ENCODE measurements around the gene C12orf43.
"Not testable (repeated sequence)": the region's sequence is repeated elsewhere in the genome, so short reads cannot be mapped to it uniquely, and the experiment has no call there.

The C12orf43 gene

DNA sequence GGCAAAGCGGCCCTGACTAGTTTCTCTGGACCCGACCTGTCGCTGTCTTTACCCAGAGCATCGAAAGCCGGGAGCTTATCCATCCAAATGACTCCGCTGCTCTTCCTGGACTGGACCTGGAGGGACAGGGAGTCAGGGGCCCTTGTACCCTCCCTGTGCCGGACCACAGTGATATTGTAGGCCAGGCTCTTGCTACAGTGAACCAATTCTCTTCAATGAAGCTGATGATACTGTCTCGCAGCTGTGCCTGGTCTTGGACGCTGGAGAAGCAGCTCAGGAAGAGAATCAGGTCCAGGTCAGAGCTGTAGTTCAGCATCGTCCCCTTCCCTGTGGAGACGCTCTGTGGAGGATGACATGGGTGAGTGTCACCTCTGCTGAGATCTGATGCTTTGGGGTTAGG lies 37.4 kb upstream of the C12orf43 start:
- no peaks in the 10 kb centered on the region for H3K27me3 ChIP-seq (replicated peaks; ENCODE audit: insufficient read depth, low read length)

GRCh38 chr12:121050725-121051124 lies 34.4 kb upstream of the C12orf43 start:
- H3K79me2 ChIP-seq (ENCODE audit: low read length) = no peaks in the 10 kb centered on the region
- TF ChIP-seq CTCF (IDR thresholded peaks at IDR 0.05; ENCODE audit: low read length) = no peak
- no peak for TF ChIP-seq EZH2 (optimal IDR thresholded peaks at IDR 0.05; ENCODE audit: low read depth, low read length)
- no peak for TF ChIP-seq EZH2phosphoT487 (IDR thresholded peaks at IDR 0.05; ENCODE audit: low read length)
- no peaks in the 10 kb centered on the region for H3K4me1 ChIP-seq (ENCODE audit: low read length)
- no peak overlapping the region for H2AFZ ChIP-seq (ENCODE audit: low read length)
- H3K9ac ChIP-seq (ENCODE audit: low read length) = no peak overlapping the region
- H3K4me2 ChIP-seq (ENCODE audit: low read depth, low read length) = no peak overlapping the region
- no peak overlapping the region for H3K4me3 ChIP-seq (ENCODE audit: low read length)
- no peaks in the 10 kb centered on the region for H3K9me2 ChIP-seq (replicated peaks; ENCODE audit: insufficient read depth, low read length)
- H3F3A ChIP-seq (ENCODE audit: insufficient read depth, low read length) = no peaks in the 10 kb centered on the region
- no peak for DNase-seq
- no peaks in the 10 kb centered on the region for H3K27me3 ChIP-seq (replicated peaks; ENCODE audit: insufficient read depth, low read length)
- H3K27ac ChIP-seq (ENCODE audit: low read length) = no peak overlapping the region
- H4K20me1 ChIP-seq (ENCODE audit: insufficient read depth, low read length) = no peaks in the 10 kb centered on the region
- no peaks in the 10 kb centered on the region for H3K9me3 ChIP-seq (replicated peaks; ENCODE audit: insufficient read depth, low read length)
- no peaks in the 10 kb centered on the region for H3K36me3 ChIP-seq (replicated peaks; ENCODE audit: insufficient read depth, low read length)

More for the DNA sequence above, 37.4 kb upstream of the C12orf43 start:
- TF ChIP-seq EZH2phosphoT487 (IDR thresholded peaks at IDR 0.05; ENCODE audit: low read length) = no peak
- no peak for TF ChIP-seq EZH2 (optimal IDR thresholded peaks at IDR 0.05; ENCODE audit: low read depth, low read length)
- no peak for TF ChIP-seq CTCF (IDR thresholded peaks at IDR 0.05; ENCODE audit: low read length)
- Histone ChIP-seq H4K20me1 (ENCODE audit: insufficient read depth, low read length) (no peaks in the 10 kb centered on the region), H3K4me3 (ENCODE audit: low read length) (no peak overlapping the region), H2AFZ (ENCODE audit: low read length) (no peak overlapping the region), H3K36me3 (replicated peaks; ENCODE audit: insufficient read depth, low read length) (no peaks in the 10 kb centered on the region), H3K27ac (ENCODE audit: low read length) (no peak overlapping the region), H3K9me2 (replicated peaks; ENCODE audit: insufficient read depth, low read length) (no peaks in the 10 kb centered on the region), H3K4me1 (ENCODE audit: low read length) (no peaks in the 10 kb centered on the region), H3K9me3 (replicated peaks; ENCODE audit: insufficient read depth, low read length) (no peaks in the 10 kb centered on the region), H3K9ac (ENCODE audit: low read length) (no peak overlapping the region), H3K79me2 (ENCODE audit: low read length) (no peaks in the 10 kb centered on the region), H3F3A (ENCODE audit: insufficient read depth, low read length) (no peaks in the 10 kb centered on the region), H3K4me2 (ENCODE audit: low read depth, low read length) (no peak overlapping the region)
- DNase-seq = no peak

DNA sequence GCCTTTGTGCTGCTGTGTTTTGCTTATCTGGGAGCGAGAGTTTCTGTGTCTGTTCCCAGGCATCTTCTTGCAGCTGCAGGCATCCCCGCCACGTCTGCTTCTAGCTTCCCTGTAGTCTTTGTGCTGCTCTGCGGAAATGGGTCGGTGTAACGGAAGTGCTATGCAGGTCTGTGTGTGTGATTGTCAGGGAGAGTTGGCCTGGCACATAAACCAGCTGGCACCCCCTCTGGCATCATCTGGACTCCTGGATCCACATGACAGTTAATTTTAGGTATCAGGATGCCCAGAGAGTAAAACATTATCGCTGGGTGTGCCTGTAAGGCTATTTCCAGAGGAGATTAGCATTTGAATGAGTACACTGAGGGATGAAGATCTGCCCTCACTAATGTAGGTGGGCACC lies 32.2 kb upstream of the C12orf43 start:
- H3K27me3 ChIP-seq (replicated peaks; ENCODE audit: insufficient read depth, low read length) = no peaks in the 10 kb centered on the region
- no peak overlapping the region for H3K4me3 ChIP-seq (ENCODE audit: low read length)
- H3K36me3 ChIP-seq (replicated peaks; ENCODE audit: insufficient read depth, low read length) = no peaks in the 10 kb centered on the region
- TF ChIP-seq EZH2phosphoT487 (IDR thresholded peaks at IDR 0.05; ENCODE audit: low read length) (no peak), EZH2 (optimal IDR thresholded peaks at IDR 0.05; ENCODE audit: low read depth, low read length) (no peak), CTCF (IDR thresholded peaks at IDR 0.05; ENCODE audit: low read length) (no peak)
- no peak overlapping the region for H3K4me2 ChIP-seq (ENCODE audit: low read depth, low read length)
- no peaks in the 10 kb centered on the region for H3F3A ChIP-seq (ENCODE audit: insufficient read depth, low read length)
- no peak overlapping the region for H3K9ac ChIP-seq (ENCODE audit: low read length)
- no peak overlapping the region for H3K27ac ChIP-seq (ENCODE audit: low read length)
- H4K20me1 ChIP-seq (ENCODE audit: insufficient read depth, low read length) = no peaks in the 10 kb centered on the region
- no peaks in the 10 kb centered on the region for H3K79me2 ChIP-seq (ENCODE audit: low read length)
- H3K9me2 ChIP-seq (replicated peaks; ENCODE audit: insufficient read depth, low read length) = no peaks in the 10 kb centered on the region
- no peak for DNase-seq
- no peaks in the 10 kb centered on the region for H3K4me1 ChIP-seq (ENCODE audit: low read length)
- no peaks in the 10 kb centered on the region for H3K9me3 ChIP-seq (replicated peaks; ENCODE audit: insufficient read depth, low read length)
- H2AFZ ChIP-seq (ENCODE audit: low read length) = no peak overlapping the region

DNA sequence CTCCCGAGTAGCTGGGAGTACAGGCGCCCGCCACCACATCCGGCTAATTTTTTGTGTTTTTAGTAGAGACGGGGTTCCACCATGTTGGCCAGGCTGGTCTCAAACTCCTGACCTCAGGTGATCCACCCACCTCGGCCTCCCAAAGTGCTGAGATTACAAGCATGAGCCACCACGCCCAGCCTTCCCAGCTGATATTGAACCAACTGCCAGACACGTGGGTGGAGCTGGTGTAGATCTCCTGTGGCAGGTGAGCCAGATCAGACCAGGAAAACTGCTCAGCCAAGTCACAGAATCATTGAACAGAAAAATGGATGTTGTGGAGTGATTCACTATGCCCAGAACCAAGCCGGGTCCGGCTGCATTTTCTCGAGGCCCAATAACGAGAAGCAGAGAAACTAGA lies 31.1 kb upstream of the C12orf43 start:
- not testable (repeated sequence) for H3K4me3 ChIP-seq (ENCODE audit: low read length); H3K4me2 ChIP-seq (ENCODE audit: low read depth, low read length); DNase-seq; H3K4me1 ChIP-seq (ENCODE audit: low read length); H2AFZ ChIP-seq (ENCODE audit: low read length); H3K36me3 ChIP-seq (replicated peaks; ENCODE audit: insufficient read depth, low read length); H3F3A ChIP-seq (ENCODE audit: insufficient read depth, low read length); H3K79me2 ChIP-seq (ENCODE audit: low read length); H4K20me1 ChIP-seq (ENCODE audit: insufficient read depth, low read length); H3K9me2 ChIP-seq (replicated peaks; ENCODE audit: insufficient read depth, low read length); H3K9ac ChIP-seq (ENCODE audit: low read length); H3K27me3 ChIP-seq (replicated peaks; ENCODE audit: insufficient read depth, low read length); H3K27ac ChIP-seq (ENCODE audit: low read length); H3K9me3 ChIP-seq (replicated peaks; ENCODE audit: insufficient read depth, low read length)
